GM21367 (cell line): Measurements from ENCODE around the gene PUM2.
A peak's percentile ranks its signal among the peaks of the same experiment; 100 is the strongest.

Source experiments
- ATAC-seq: cut with Tn5 transposase; IDR thresholded peaks from one replicate; pipeline ENCODE4 v1.9.1; 2021; ENCODE audit not compliant: unreplicated experiment

Gene PUM2

DNA sequence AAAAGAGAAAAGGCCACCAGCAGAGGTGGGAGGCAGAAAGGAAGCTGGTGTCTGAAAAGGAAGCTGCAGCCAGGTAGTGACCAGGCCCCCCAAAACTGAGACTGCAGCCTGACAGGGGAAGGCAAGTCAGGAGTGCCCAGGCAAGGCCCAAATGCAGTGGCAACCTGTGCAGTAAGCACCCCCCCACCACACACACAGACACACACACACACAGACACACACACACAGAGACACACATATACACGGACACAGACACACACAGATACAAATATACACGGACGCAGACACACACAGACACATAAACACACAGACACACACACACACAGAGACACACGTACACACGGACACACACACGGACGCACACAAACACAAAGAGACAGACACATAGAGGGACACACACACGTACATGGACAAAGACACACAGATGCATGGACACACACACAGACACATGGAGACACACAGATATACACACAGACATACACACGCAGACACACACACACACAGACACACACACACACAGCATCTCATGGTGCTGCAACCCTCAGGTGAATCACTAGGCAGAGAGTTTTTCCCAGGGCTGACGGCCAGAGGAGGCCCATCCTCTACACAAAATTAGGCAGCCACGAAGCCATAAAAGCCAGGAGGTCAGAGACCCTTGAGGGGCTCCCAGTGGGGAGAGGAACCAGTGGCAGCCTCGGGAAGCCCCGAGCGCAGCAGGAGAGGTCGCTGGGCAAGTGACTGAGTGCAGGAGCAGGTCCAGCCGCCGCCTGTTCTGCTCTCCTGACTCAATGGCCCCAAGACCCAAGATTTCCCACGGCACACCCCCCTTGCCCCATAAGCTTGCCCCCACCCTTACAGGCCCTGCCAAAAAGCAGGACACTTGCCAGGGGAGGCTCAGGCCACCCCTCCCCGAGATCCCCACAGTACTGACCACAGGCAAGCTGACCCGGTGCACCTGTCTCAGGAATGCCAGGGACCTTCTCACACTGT is 132.0 kb downstream of the PUM2 start:
- ATAC-seq, result no peak

GRCh38 chr2:20217041-20217970 is 133.3 kb downstream of the PUM2 start:
- ATAC-seq, result no peak

DNA sequence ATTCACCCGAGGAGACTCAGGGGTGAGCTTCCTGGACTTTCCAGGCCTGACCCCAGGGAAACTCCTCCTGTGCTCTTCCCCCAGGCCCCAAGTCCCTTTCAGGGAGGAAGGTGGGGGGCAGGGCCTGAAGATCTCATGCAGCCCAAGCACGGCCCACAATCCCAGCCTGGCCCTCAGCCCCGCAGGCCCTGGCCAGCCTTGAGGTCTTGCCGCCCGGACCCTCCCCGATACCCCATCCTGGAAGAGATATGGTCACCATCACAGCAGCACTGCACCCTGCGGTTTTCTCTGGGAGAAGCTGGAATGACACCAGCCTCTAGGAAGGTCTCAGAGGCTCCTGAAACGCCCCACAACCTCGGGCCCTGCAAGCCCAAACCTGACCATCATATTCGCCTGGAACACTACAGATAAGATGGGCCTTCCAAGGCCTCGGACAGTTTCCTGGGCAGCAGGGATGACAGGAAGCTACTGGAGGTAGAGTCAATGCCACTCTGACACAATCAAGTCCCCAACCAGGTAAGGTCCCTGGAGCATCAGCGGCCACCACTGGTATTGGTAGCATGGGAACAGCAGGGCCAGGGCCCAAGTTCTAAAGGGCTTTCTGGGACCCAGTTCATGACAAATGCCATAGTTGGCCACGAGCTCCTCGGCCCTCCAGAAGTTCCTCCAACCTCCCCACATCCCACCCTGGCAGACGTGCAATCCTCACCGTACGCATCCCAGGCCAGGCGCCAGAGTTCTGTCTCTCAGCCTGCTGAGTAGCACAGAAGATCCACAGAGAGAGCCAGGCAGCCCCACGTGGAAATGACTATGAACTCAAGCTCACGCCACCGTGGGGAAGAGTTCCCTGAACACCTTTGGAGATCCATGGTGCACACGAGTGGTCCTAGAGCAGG is 134.3 kb downstream of the PUM2 start:
- no peak for ATAC-seq

- no peak for ATAC-seq
These were observed 135.2 kb downstream of the PUM2 start for GRCh38 chr2:20215183-20216040.

DNA sequence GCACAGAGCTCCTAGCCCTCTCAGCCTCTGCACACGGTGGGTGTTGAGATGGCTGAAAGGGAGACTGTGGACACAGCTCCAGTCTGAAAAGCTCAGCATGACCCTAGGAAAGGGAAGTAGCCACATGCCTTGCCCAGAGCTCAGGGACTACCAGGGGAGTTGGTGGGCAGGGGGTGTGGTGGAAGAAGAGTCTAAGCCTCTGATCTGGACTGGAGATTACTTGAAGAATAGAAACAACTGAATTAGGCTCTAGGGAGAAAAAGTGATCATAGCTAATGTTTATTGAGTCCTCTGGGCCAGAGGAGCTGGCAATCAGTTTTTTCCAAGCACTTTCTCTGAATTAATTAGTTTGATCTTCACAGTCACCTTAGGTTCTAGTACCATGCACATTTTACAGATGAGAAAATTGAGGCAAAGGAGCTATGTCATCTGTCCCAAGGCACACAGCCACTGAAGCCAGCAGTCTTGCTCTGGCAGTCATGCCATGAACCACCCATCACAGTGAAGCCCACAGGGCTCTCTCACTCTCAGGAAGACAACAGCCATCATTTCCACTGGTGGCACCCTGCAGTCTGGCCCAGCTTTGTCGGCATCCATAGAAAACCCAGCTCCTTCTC is 136.0 kb downstream of the PUM2 start:
- no peak for ATAC-seq

DNA sequence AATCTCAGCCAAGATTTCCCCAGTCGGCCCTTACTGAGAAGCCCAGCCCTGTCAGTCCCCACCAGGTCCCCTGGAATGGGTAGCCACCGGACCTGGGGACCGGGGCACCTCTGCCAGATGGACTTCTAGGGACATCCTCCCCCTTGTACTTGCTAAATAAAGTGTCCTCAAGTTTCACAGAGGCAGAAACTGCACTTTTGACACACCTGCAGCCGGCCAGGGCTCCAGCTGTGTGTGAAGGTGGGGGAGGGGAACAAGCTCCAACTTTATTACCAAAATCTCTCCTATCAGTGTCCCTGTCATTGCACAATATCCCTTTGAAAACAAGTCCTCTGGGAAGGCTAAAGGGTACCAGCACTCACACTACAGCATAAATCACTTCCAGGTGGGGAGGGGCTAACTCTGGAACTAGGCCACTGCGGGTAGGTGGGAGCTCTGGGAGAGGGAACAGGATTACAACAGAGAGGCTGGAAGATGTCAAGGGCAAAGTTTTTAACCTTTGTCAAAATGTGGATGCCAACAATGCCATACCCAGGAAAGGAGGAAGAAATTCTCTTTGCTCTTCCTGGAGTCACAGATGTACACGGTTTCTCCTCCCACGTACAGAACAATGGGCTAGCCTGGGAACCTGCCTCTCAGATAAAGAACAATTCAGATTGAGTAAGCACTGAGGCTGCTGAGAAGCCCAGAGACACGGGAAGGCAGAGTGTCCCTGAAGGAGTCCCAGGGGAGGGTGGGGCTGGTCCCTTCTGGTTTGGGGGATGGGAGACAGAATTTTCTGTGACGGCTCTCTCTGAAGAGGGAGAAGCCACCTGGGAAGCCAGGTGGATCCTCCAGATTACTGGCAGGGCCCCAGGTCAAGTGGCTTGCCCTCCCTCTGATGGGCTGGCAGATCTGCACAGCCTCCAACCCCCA is 136.7 kb downstream of the PUM2 start:
- no peak for ATAC-seq

- ATAC-seq, result no peak
These were observed 137.7 kb downstream of the PUM2 start for GRCh38 chr2:20212871-20213503.

GRCh38 chr2:20212459-20212870 is 138.2 kb downstream of the PUM2 start:
- peak; percentile 63 for ATAC-seq

- ATAC-seq, result no peak
These were observed 138.7 kb downstream of the PUM2 start for GRCh38 chr2:20211860-20212458.

DNA sequence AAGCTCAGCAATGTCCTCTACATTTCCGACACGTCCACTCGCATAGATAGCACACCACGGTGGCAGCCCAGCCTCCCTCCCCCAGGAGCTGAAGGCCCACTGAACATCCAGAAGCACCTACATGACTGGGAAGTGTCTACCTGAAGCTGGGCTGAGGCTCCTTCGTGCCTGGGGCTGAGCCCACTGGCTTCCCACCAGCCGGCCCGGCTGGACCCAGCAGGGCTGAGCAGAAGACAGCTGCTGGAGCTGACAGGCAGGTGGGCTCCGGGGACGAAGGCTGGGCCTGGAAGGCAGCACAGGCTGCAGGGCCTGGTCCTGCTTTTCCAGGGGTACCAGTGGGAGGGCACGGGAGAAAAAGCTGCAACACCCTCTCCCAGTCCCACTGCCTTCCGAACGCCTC is 139.2 kb downstream of the PUM2 start:
- ATAC-seq, result no peak

GRCh38 chr2:20210462-20210861 is 140.2 kb downstream of the PUM2 start:
- ATAC-seq, result no peak

GRCh38 chr2:20209373-20210109 is 141.1 kb downstream of the PUM2 start:
- no peak for ATAC-seq

DNA sequence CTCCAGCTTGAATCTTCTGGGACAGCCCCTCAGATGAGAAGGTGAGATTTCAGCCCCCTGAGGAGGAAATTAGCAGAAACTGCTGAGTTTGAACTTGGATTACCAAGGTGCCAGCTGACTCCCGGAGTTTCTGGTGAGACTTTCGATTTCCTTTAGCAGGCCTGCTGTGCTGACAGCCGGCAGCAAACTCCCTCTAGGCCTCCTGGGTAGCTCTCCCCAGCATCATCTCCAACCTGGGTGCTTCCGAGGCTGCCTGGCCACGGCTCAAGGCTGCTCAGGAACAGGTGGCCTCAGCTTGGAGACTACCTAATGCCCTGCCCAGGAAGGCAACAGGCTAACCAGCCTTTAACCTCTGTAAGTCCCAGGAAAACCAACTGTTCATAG is 142.2 kb downstream of the PUM2 start:
- no peak for ATAC-seq

DNA sequence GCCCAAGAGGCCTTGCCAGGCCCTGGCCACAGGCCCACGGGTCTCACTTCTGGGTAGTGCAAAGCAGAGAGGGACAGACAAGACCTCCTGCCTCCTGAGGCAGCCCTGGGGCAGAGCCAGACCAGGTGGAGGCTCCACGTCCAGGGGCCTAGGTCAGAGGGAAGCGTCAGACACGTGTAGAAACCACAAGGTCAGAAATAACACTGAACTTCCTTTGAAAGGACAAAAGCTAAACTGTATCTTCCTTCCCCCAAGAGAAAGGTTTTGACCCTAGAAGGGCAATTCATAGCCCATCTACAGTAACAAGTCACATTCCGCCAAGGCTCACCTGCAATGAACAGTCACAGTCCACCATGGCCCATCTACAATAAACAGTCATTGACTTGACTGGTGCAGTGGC is 143.6 kb downstream of the PUM2 start:
- peak; percentile 69 for ATAC-seq

- ATAC-seq, result no peak
These were observed 144.6 kb downstream of the PUM2 start for GRCh38 chr2:20205915-20206524.

- ATAC-seq, result no peak
These were observed 145.6 kb downstream of the PUM2 start for GRCh38 chr2:20205069-20205468.
